Measurements from ENCODE around the gene RERE.

RERE gene

DNA sequence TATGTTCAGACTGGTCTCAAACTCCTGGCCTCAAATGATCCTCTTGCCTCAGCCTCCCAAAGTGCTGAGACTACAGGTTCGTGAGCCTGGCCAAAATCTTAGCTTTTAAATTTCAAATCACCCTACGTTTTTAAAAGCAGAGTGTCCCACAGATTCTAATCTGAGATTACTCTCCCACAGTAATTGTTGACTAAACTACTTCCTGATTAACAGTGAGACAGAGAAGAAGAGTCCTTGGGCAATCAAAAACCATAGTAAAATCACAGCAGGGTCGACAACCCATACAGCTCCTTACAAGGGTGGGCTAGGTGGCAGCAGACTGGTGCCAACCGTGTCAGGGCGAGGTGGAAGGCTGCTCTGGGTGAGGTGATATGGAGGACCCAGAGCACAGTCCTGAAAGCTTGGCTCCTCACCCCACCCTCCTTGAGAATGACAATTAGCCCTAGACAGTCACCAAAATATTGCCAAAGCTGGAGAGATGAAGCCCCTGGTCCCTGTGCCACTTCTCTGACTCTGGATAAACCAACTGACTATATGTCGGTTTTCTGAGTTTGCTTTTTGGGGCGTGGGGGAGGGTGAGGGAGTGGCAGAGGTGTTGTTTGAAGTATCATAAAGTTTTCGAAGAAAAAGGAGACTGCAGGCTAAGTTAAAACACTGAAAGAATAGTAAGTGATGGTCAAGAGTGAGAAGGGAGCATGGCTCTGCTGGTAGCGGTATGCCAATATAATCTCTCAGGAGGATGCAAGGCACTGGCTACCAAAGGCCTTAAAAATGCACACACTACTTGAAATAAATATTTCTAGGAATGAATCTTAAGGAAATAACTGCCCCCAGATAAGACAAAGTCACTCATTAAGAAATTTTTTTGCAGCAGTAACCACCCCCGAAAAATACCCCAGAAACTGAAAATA lies 412.7 kb downstream of the RERE start:
- ChIA-PET POLR2A (no interaction called here), CTCF (interaction anchor here (1.7 kb wide), 1 partner anchor 15 kb away, joined by 3 read pairs; no protein-coding TSS in a partner anchor)
- TF ChIP-seq, protein P1, sequence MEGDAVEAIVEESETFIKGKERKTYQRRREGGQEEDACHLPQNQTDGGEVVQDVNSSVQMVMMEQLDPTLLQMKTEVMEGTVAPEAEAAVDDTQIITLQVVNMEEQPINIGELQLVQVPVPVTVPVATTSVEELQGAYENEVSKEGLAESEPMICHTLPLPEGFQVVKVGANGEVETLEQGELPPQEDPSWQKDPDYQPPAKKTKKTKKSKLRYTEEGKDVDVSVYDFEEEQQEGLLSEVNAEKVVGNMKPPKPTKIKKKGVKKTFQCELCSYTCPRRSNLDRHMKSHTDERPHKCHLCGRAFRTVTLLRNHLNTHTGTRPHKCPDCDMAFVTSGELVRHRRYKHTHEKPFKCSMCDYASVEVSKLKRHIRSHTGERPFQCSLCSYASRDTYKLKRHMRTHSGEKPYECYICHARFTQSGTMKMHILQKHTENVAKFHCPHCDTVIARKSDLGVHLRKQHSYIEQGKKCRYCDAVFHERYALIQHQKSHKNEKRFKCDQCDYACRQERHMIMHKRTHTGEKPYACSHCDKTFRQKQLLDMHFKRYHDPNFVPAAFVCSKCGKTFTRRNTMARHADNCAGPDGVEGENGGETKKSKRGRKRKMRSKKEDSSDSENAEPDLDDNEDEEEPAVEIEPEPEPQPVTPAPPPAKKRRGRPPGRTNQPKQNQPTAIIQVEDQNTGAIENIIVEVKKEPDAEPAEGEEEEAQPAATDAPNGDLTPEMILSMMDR (IDR thresholded peaks at IDR 0.05; ENCODE audit: insufficient read depth, low read length, missing control alignments): no peak
- no peak overlapping the region for H3K4me3 ChIP-seq (ENCODE audit: low read depth, low read length)
- DNase-seq (ENCODE audit: low read depth, low spot score): no peak

DNA sequence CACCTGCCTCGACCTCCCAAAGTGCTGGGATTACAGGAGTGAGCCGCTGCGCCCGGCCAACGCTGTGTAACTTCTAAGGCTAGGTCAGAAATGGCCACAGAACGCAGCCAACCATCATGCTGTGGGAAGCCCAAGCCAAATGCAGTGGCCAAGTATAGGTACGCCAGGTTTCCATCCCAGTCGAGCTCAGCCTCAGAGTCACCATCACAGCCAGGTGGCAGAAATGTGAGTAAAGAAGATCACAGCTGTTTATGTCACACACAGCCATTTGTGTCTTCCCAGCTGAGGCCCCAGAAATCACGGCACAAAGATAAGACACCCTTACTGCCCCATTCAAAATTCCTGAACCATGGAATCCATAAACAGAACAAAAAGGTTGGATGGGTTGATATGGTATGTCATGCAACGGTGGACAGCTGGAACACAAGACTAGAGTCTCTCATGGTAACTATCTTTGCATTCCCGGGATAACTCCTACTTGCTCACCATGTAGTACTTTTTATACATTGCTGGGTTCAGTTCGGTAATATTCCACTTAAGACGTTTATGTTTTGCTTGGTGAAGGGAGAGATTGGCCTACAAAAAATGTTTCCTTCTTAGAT lies 415.2 kb downstream of the RERE start:
- ChIA-PET CTCF (no interaction called here), POLR2A (no interaction called here)
- H3K4me3 ChIP-seq (ENCODE audit: low read depth, low read length): no peak overlapping the region
- DNase-seq (ENCODE audit: low read depth, low spot score): no peak
- TF ChIP-seq, protein P1 (IDR thresholded peaks at IDR 0.05; ENCODE audit: insufficient read depth, low read length, missing control alignments): no peak

DNA sequence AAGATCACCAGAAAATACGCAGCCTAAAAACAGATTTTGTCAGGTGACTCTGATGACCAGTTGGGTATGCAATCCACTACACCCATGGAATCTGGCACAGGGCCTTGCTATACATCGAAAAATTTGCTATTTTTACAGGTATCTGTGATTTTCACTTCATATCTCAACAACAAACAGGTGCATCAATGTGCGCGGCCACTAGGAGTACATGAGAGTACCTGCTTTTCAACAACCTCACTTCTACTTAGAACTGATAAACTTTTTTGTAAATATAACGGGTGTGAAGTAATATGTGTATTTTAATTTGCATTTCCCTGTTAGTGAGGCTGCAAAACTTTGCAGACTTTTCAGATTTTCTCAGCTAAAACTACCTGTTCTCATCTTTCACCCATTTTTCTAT lies 418.8 kb downstream of the RERE start:
- POLR2A ChIA-PET: no interaction called here
- TF ChIP-seq, protein P1 (IDR thresholded peaks at IDR 0.05; ENCODE audit: insufficient read depth, low read length, missing control alignments): no peak
- CTCF ChIA-PET: interaction anchor here (0.9 to 3.7 kb wide), 4 partner anchors 9 to 383 kb away, joined by 3 to 28 read pairs (median 8); no protein-coding TSS in a partner anchor

DNA sequence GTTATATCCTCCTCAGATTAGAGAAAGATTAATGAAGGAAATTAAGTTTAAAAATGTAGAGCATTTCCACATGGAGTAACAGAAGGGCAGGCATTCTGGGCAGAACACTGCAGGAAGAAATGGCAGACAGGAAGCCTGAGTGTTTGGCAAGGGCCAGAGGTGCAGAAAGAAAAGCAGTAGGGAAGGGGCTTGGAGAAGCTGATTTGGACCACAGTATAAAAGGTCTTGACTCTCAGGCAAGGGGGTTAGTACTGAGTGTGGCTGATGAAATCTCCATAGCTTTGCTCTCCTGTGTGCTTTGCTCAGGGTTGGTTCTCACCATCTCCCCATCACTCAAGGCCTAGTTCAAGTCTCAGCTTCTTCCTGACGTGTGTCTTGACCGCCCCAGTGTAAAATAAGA lies 419.4 kb downstream of the RERE start:
- POLR2A ChIA-PET: interaction anchor here (0.7 to 1.3 kb wide), 2 partner anchors 11 to 24 kb away, joined by 3 to 5 read pairs; no protein-coding TSS in a partner anchor
- DNase-seq (ENCODE audit: low read depth, low spot score): no peak
- TF ChIP-seq, protein P1 (IDR thresholded peaks at IDR 0.05; ENCODE audit: insufficient read depth, low read length, missing control alignments): no peak
- H3K4me3 ChIP-seq (ENCODE audit: low read depth, low read length): no peak overlapping the region
- CTCF ChIA-PET: interaction anchor here (0.9 to 3.7 kb wide), 5 partner anchors 10 to 382 kb away, joined by 3 to 28 read pairs (median 3); no protein-coding TSS in a partner anchor

More for the DNA sequence above, 418.8 kb downstream of the RERE start:
- no peak overlapping the region for H3K4me3 ChIP-seq (ENCODE audit: low read depth, low read length)
- DNase-seq (ENCODE audit: low read depth, low spot score): no peak

DNA sequence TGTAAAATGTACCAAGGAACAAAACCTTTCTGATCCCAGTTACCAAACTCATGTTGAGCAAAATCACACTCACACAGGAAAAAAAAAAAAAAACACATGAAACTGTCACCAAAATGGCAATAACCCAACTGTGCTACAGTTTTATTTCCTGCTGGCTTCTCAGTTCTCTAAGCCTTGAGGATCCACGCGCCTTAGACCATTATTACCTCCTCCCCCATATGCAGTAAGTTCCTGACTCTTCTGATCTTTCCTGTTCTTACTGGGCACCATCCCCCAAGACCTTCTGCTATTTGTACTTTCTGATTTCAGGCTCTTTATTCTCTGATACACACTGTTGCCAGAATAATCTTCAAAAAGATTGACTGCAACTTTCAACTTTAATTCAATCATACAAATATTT lies 419.9 kb downstream of the RERE start:
- ChIA-PET POLR2A (interaction anchor here (0.7 to 1.5 kb wide), 9 partner anchors 10 to 436 kb away, joined by 3 to 6 read pairs (median 5); no protein-coding TSS in a partner anchor), CTCF (interaction anchor here (1.3 to 3.7 kb wide), 4 partner anchors 10 to 382 kb away, joined by 3 to 28 read pairs (median 8); no protein-coding TSS in a partner anchor)
- TF ChIP-seq, protein P1 (IDR thresholded peaks at IDR 0.05; ENCODE audit: insufficient read depth, low read length, missing control alignments): no peak
- DNase-seq (ENCODE audit: low read depth, low spot score): no peak
- no peak overlapping the region; the same call in 1 of the 2 replicates for H3K4me3 ChIP-seq (ENCODE audit: low read depth, low read length)

All from AG04449 (cell line).